ENCODE data around the gene PYGM. TPM values are rescaled to one million over a fixed set of nuclear protein-coding genes. Genes with fewer than 3 reads are reported as not detected.

PYGM gene
- total and polyA plus RNA-seq, 2 experiments from 2014 or later: 1.5 to 3.9 TPM

- Histone ChIP-seq H3K36me3 (ENCODE audit: insufficient read depth) (no peaks in the 10 kb centered on the region), H3K79me2 (replicated peaks; ENCODE audit: insufficient read depth) (no peaks in the 10 kb centered on the region), H3K4me2 (no peak overlapping the region), H3F3A (replicated peaks; ENCODE audit: low read depth) (no peaks in the 10 kb centered on the region), H4K20me1 (replicated peaks; ENCODE audit: insufficient read depth) (no peaks in the 10 kb centered on the region), H2AFZ (no peak overlapping the region), H3K4me3 (no peak overlapping the region), H3K9me2 (ENCODE audit: insufficient read depth) (no peaks in the 10 kb centered on the region), H3K4me1 (ENCODE audit: insufficient read depth) (no peaks in the 10 kb centered on the region), H3K27ac (ENCODE audit: low read depth) (no peak overlapping the region), H3K27me3 (ENCODE audit: insufficient read depth) (no peaks in the 10 kb centered on the region)
- 0 out of 3 replicates have a peak, but pooled peaks cover 3% of the 10 kb centered on the region for H3K36me3 Mint-ChIP-seq (ENCODE audit: low read depth)
- DNase-seq (ENCODE audit: low spot score) (no peak), ATAC-seq (no peak)
- no peak overlapping the region for H3K27ac Mint-ChIP-seq
- H3K27me3 Mint-ChIP-seq (ENCODE audit: insufficient read depth, low read depth, poor library complexity): peaks cover 19% of the 10 kb centered on the region
- H3K4me1 Mint-ChIP-seq: peaks cover 14% of the 10 kb centered on the region
- H3K4me3 Mint-ChIP-seq: no peak overlapping the region
- no peak for TF ChIP-seq REST (IDR thresholded peaks at IDR 0.05; ENCODE audit: unreplicated experiment)
- no peak for TF ChIP-seq ZNF331 (CRISPR knock-in tag; IDR thresholded peaks at IDR 0.05; ENCODE audit: low read depth)
- no peak for TF ChIP-seq STAT1 (IDR thresholded peaks at IDR 0.05; ENCODE audit: unreplicated experiment)
- TF ChIP-seq EZH2phosphoT487 (IDR thresholded peaks at IDR 0.05; ENCODE audit: unreplicated experiment): no peak
- no peak for TF ChIP-seq EZH2 (IDR thresholded peaks at IDR 0.05; ENCODE audit: low read depth, unreplicated experiment)
- no peak for TF ChIP-seq ZNF114 (CRISPR knock-in tag; IDR thresholded peaks at IDR 0.05)
- no peak for TF ChIP-seq ZNF462 (CRISPR knock-in tag; IDR thresholded peaks at IDR 0.05)
- TF ChIP-seq ETS1 (IDR thresholded peaks at IDR 0.05): no peak
- TF ChIP-seq CTCF (conservative IDR thresholded peaks at IDR 0.05; ENCODE audit: low read depth in 2 of 2): no peak
- TF ChIP-seq JUNB (IDR thresholded peaks at IDR 0.05; ENCODE audit: unreplicated experiment): no peak
- no peak for TF ChIP-seq NANOG (IDR thresholded peaks at IDR 0.05; ENCODE audit: borderline replicate concordance)
- no peaks in the 10 kb centered on the region for H3K9me3 Mint-ChIP-seq
These were observed 6.8 kb downstream of the PYGM start for GRCh38 chr11:64753019-64753379.

Measured in GM23338 (cell line).